Measurements from ENCODE around the gene KCNK2. TPM values are rescaled to one million over a fixed set of nuclear protein-coding genes. Genes with fewer than 3 reads are reported as not detected.

The KCNK2 gene
- total RNA-seq, 1 experiment from 2014 or later, result 1.1 TPM

- CTCF ChIA-PET, result no interaction called here
- Mint-ChIP-seq H3K4me1 (ENCODE audit: low read depth, unreplicated experiment) (peaks cover 9% of the 10 kb centered on the region), H3K36me3 (ENCODE audit: insufficient read depth, unreplicated experiment) (no peaks in the 10 kb centered on the region), H3K27ac (ENCODE audit: unreplicated experiment) (no peak overlapping the region), H3K27me3 (ENCODE audit: unreplicated experiment) (no peaks in the 10 kb centered on the region), H3K4me3 (ENCODE audit: low read depth, unreplicated experiment) (no peak overlapping the region), H3K9me3 (ENCODE audit: low read depth, unreplicated experiment) (no peaks in the 10 kb centered on the region)
- no peak for DNase-seq
- intact Hi-C loops (cut with micrococcal nuclease; ENCODE audit: unreplicated experiment), result no loop called here
- no TSS peak for BruUV-seq (replicated peaks)
- no peak for TF ChIP-seq CTCF (IDR thresholded peaks at IDR 0.05; ENCODE audit: unreplicated experiment)
Measured at GRCh38 chr1:215201283-215201682, 118.7 kb downstream of the KCNK2 start.

- CTCF ChIA-PET, result interaction anchor here (1.7 kb wide), 1 partner anchor 32 kb away, joined by 3 read pairs; no protein-coding TSS in a partner anchor
- no peaks in the 10 kb centered on the region for H3K36me3 Mint-ChIP-seq (ENCODE audit: insufficient read depth, unreplicated experiment)
- H3K4me3 Mint-ChIP-seq (ENCODE audit: low read depth, unreplicated experiment), result no peak overlapping the region
- H3K27me3 Mint-ChIP-seq (ENCODE audit: unreplicated experiment), result no peaks in the 10 kb centered on the region
- no peak overlapping the region for H3K27ac Mint-ChIP-seq (ENCODE audit: unreplicated experiment)
- no peak for TF ChIP-seq CTCF (IDR thresholded peaks at IDR 0.05; ENCODE audit: unreplicated experiment)
- DNase-seq, result no peak
- no TSS peak for BruUV-seq (replicated peaks)
- intact Hi-C loops (cut with micrococcal nuclease; ENCODE audit: unreplicated experiment), result no loop called here
- peaks cover 9% of the 10 kb centered on the region for H3K4me1 Mint-ChIP-seq (ENCODE audit: low read depth, unreplicated experiment)
- no peaks in the 10 kb centered on the region for H3K9me3 Mint-ChIP-seq (ENCODE audit: low read depth, unreplicated experiment)
Measured at GRCh38 chr1:215202868-215203267, 120.3 kb downstream of the KCNK2 start.

GRCh38 chr1:215210167-215210566, 127.6 kb downstream of the KCNK2 start:
- H3K4me3 Mint-ChIP-seq (ENCODE audit: low read depth, unreplicated experiment), result no peak overlapping the region
- H3K36me3 Mint-ChIP-seq (ENCODE audit: insufficient read depth, unreplicated experiment), result no peaks in the 10 kb centered on the region
- H3K27me3 Mint-ChIP-seq (ENCODE audit: unreplicated experiment), result no peaks in the 10 kb centered on the region
- no peak for DNase-seq
- H3K27ac Mint-ChIP-seq (ENCODE audit: unreplicated experiment), result no peak overlapping the region
- TF ChIP-seq CTCF (IDR thresholded peaks at IDR 0.05; ENCODE audit: unreplicated experiment), result no peak
- intact Hi-C loops (cut with micrococcal nuclease; ENCODE audit: unreplicated experiment), result no loop called here
- H3K4me1 Mint-ChIP-seq (ENCODE audit: low read depth, unreplicated experiment), result no peaks in the 10 kb centered on the region
- CTCF ChIA-PET, result no interaction called here
- no TSS peak for BruUV-seq (replicated peaks)
- no peaks in the 10 kb centered on the region for H3K9me3 Mint-ChIP-seq (ENCODE audit: low read depth, unreplicated experiment)

GRCh38 chr1:215215846-215216245, 133.3 kb downstream of the KCNK2 start:
- Mint-ChIP-seq H3K27ac (ENCODE audit: unreplicated experiment) (no peak overlapping the region), H3K9me3 (ENCODE audit: low read depth, unreplicated experiment) (no peaks in the 10 kb centered on the region), H3K36me3 (ENCODE audit: insufficient read depth, unreplicated experiment) (no peaks in the 10 kb centered on the region), H3K4me3 (ENCODE audit: low read depth, unreplicated experiment) (no peak overlapping the region), H3K4me1 (ENCODE audit: low read depth, unreplicated experiment) (no peaks in the 10 kb centered on the region), H3K27me3 (ENCODE audit: unreplicated experiment) (no peaks in the 10 kb centered on the region)
- no TSS peak for BruUV-seq (replicated peaks)
- TF ChIP-seq CTCF (IDR thresholded peaks at IDR 0.05; ENCODE audit: unreplicated experiment), result no peak
- CTCF ChIA-PET, result no interaction called here
- intact Hi-C loops (cut with micrococcal nuclease; ENCODE audit: unreplicated experiment), result no loop called here
- no peak for DNase-seq

Measured in Calu3 (cell line).